Mesodermal cell (in vitro differentiated cells): ENCODE measurements around the gene KNDC1.

Source experiments
- H3K27ac ChIP-seq: 2 replicates; pipeline ENCODE4 v1.7.0; 2013; ENCODE audit warnings: mild to moderate bottlenecking, low read depth, low read length, moderate library complexity; ENCODE audit not compliant: severe bottlenecking
- H3K36me3 ChIP-seq: 2 replicates; pipeline ENCODE4 v1.7.1; 2013; ENCODE audit warnings: mild to moderate bottlenecking, low read length, moderate library complexity; ENCODE audit not compliant: control insufficient read depth, insufficient read depth
- H3K4me1 ChIP-seq: one replicate; pipeline ENCODE4 v1.7.1; 2013; ENCODE audit warnings: mild to moderate bottlenecking, low read length; ENCODE audit not compliant: insufficient read depth, control insufficient read depth, poor library complexity, severe bottlenecking
- H3K4me3 ChIP-seq: 2 replicates; pipeline ENCODE4 v1.7.0; 2013; ENCODE audit warnings: low read length, control low read depth, mild to moderate bottlenecking; ENCODE audit not compliant: insufficient read depth, poor library complexity, severe bottlenecking; ENCODE audit errors: extremely low read depth
- H3K9me3 ChIP-seq: 2 replicates; pipeline ENCODE4 v1.7.1; 2013; ENCODE audit warnings: mild to moderate bottlenecking, low read length, moderate library complexity; ENCODE audit not compliant: control insufficient read depth
- WGBS, 2 experiments: methylation state at CpG; one replicate each; pipeline ENCODE4 v1.1.5; 2013; ENCODE audit warnings: missing lambda C conversion rate in 2 of 2; ENCODE audit not compliant: insufficient coverage in 2 of 2; 5-methylcytosine and 5-hydroxymethylcytosine counted together

The KNDC1 gene

DNA sequence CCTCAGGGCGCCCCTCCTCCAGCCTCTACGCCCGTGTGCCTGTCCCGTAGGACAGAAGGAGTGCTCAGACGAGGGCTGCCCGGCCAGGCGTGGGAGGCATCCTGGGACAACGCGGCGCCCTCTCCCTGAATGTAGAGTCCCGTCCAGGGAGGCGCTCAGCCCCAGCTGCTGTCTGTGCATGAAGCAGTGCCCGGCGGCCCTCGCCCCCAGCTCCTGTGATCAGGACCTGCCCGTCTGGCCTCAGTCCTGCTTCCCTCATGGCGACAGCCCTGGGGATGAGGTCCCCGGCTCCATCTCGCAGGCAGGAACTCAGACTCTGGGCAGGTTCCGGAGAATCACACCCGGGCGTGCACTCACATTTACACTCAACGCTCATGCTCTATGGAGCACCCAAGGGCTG, 45.1 kb downstream of the KNDC1 start:
- Histone ChIP-seq H3K27ac (no peak overlapping the region), H3K4me3 (no peak overlapping the region), H3K9me3 (no peaks in the 10 kb centered on the region), H3K36me3 (no peaks in the 10 kb centered on the region), H3K4me1 (no peaks in the 10 kb centered on the region)
- 82 to 86% methylated on average over 23 of the region's 23 CpGs for WGBS, 2 experiments

DNA sequence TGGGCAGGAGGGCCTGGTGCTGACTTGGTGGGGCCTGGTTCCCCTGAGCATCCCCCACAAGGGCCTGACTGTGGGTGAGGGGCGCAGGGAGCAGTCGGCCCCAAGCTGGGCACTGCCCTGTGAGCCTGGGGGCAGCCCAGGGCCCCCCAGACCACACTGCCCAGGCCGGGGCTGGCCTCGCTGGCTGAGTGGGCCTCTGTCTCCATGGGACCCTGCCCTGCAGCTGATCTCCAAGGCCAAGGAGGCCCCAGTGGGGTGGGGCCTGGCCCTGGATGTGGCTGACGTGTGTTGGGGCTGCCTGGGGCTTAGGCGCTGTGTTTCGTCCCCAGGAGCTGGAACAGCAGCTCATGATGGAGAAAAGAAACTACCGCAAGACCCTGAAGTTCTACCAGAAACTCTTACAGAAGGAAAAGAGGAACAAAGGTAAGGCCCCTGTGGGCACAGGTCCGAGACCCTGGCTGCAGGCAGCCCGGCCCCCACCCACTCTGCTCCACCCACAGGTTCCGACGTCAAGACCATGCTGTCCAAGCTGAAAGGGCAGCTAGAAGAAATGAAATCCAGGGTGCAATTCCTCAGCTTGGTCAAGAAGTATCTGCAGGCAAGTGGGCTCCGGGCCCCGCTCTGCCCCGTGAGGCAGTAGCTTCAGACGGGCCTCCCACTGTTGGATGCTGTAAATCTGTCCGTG, 46.5 kb downstream of the KNDC1 start:
- Histone ChIP-seq H3K27ac (no peak overlapping the region), H3K4me1 (no peaks in the 10 kb centered on the region), H3K36me3 (no peaks in the 10 kb centered on the region), H3K9me3 (no peaks in the 10 kb centered on the region), H3K4me3 (no peak overlapping the region)
- 86 to 92% methylated on average over 11 to 12 of the region's 17 CpGs for WGBS, 2 experiments

DNA sequence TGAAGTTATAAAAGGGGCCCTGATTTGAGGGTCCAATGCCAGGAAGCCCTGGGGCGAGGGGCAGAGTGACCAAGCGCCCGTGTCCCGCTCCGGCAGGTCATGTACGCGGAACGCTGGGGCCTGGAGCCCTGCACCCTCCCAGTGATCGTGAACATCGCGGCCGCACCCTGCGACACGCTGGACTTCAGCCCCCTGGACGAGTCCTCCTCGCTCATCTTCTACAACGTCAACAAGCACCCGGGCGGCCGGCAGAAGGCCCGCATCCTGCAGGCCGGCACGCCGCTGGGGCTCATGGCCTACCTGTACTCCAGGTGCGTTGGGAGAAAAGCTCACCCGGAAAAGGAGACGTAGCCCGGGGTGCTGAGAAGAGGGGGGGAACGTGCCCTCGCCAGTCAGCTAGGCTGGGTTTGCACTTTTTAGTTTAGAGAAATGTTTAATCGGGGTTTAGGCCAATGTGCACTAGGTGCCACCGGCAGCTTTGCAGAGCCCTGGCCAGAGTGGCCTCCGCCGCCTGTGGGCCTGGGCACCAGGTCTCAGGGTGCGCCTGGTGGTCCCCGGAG, 47.1 kb downstream of the KNDC1 start:
- H3K4me1 ChIP-seq, result no peaks in the 10 kb centered on the region
- no peaks in the 10 kb centered on the region for H3K9me3 ChIP-seq
- H3K27ac ChIP-seq, result no peak overlapping the region
- no peaks in the 10 kb centered on the region for H3K36me3 ChIP-seq
- H3K4me3 ChIP-seq, result no peak overlapping the region
- WGBS, 2 experiments, result 95 to 97% methylated on average over 35 to 36 of the region's 36 CpGs

DNA sequence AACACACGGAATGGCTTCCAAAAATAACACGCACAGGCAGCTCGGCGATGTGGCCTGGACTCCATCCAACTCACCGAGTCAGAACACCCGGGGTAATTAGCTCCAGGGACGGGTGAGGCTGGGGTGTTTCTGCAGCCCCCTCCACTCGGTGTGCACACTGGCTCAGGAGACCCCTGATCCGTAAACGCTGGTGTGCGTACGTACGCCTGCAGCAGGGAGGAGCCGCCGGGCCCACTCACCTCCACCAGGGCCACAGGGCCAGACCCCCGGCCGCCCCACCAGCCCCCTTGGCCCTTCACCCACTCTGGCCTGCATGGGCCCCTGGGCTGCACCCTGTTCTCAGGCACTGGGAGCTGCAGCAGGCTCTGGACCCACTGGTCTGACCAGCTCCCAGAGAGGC, 47.6 kb downstream of the KNDC1 start:
- Histone ChIP-seq H3K36me3 (no peaks in the 10 kb centered on the region), H3K4me1 (no peaks in the 10 kb centered on the region), H3K27ac (no peak overlapping the region), H3K4me3 (no peak overlapping the region), H3K9me3 (no peaks in the 10 kb centered on the region)
- WGBS, 2 experiments, result 94 to 96% methylated on average over 14 to 15 of the region's 17 CpGs

DNA sequence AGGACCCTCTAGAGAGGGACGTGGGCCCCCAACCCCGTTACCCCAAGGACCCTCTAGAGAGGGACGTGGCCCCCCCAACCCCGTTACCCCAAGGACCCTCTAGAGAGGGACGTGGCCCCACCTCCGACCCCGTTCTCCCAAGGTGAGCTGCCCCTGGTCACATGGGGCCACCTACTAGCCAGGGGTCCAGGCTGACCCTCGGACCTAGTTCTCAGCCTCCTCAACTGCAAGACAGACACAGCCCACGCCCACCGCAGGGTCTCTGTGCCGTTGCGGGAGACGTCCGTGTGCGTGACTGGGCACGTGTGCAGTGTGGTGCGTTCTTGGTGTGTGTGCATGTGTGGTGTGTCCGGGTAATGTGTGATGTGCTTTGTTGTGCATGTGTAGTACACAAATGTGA, 48.4 kb downstream of the KNDC1 start:
- H3K4me3 ChIP-seq, result no peak overlapping the region
- H3K9me3 ChIP-seq, result no peaks in the 10 kb centered on the region
- 84 to 87% methylated on average over 9 to 13 of the region's 18 CpGs for WGBS, 2 experiments
- H3K36me3 ChIP-seq, result no peaks in the 10 kb centered on the region
- no peak overlapping the region for H3K27ac ChIP-seq
- no peaks in the 10 kb centered on the region for H3K4me1 ChIP-seq

DNA sequence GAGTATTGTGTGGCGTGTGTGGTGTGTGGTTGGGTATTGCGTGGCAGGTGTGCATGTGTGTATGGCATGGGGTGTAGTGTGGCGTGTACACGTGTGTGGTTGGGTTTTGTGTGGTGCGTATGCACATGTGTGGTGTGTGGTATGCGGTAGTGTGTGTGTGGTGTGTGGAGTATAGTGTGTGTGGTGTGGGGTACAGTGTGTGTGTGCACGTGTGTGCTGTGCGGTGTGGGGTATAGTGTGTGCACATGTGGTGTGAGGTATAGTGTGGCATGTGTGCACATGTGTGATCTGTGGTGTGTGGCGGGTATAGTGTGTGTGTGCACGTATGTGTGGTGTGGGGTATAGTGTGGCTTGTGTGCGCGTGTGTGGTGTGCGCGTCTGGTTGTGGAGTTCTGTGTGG, 49.1 kb downstream of the KNDC1 start:
- Histone ChIP-seq H3K4me3 (no peak overlapping the region), H3K27ac (no peak overlapping the region), H3K9me3 (no peaks in the 10 kb centered on the region), H3K36me3 (no peaks in the 10 kb centered on the region), H3K4me1 (no peaks in the 10 kb centered on the region)
- 92 to 96% methylated on average over 10 to 14 of the region's 14 CpGs for WGBS, 2 experiments

DNA sequence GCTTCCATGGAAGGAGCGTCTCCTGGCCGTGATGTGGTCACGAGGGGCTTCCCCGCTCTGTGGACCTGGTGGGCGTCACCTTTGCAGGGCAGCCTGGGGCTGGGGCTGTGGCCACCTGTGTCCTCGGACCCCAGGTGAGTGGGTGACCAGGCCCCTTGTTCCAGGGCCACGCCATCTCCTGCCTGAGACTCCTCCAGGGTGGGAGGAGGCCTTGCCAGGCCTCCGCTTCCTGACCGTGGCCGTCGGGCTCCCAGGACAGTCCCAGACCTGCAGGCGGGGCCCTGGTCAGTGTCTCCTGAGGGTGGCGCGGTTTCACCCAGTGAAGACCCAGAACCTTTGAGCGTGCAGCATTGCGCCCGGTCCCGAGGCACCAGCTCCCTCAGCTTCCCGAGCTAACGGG, 49.6 kb downstream of the KNDC1 start:
- Histone ChIP-seq H3K36me3 (no peaks in the 10 kb centered on the region), H3K4me3 (no peak overlapping the region), H3K9me3 (no peaks in the 10 kb centered on the region), H3K4me1 (no peaks in the 10 kb centered on the region), H3K27ac (no peak overlapping the region)
- WGBS, 2 experiments, result 90% methylated on average over 17 to 20 of the region's 20 CpGs

DNA sequence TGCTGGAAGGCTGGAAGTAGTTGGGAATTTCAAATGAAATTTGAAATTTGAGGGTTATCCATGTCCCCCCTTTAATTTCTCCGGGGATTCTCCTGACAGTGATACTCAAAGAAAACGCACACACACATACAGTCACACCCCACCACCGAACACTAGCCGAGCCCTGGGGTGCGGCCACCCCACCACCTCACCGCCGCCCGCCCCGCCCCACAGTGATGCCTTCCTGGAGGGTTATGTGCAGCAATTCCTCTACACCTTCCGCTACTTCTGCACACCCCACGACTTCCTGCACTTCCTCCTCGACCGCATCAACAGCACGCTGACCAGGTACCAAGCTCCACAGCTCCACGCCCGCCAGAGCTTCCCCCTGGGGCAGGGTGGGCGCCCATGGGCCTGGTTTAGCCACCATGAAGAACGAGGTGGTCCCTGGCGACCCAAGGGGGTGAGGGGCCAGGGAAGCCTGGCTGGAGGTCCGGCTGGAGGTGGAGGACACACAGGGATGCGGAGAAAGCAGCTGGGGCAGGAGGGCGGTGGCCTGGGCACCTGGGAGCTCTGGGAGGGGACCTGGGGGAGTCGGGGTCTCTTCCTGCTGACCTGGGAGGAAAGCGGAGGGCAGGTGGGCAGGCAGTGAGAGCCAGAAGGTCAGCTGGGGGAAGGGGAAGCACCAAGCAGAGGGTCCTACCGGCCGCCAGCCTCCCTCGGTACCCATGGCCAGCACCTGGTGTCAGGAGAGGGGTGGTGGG, 50.5 kb downstream of the KNDC1 start:
- no peak overlapping the region for H3K27ac ChIP-seq
- H3K36me3 ChIP-seq, result no peaks in the 10 kb centered on the region
- no peaks in the 10 kb centered on the region for H3K9me3 ChIP-seq
- 87 to 98% methylated on average over 13 to 20 of the region's 27 CpGs for WGBS, 2 experiments
- no peak overlapping the region for H3K4me3 ChIP-seq
- H3K4me1 ChIP-seq, result no peaks in the 10 kb centered on the region

DNA sequence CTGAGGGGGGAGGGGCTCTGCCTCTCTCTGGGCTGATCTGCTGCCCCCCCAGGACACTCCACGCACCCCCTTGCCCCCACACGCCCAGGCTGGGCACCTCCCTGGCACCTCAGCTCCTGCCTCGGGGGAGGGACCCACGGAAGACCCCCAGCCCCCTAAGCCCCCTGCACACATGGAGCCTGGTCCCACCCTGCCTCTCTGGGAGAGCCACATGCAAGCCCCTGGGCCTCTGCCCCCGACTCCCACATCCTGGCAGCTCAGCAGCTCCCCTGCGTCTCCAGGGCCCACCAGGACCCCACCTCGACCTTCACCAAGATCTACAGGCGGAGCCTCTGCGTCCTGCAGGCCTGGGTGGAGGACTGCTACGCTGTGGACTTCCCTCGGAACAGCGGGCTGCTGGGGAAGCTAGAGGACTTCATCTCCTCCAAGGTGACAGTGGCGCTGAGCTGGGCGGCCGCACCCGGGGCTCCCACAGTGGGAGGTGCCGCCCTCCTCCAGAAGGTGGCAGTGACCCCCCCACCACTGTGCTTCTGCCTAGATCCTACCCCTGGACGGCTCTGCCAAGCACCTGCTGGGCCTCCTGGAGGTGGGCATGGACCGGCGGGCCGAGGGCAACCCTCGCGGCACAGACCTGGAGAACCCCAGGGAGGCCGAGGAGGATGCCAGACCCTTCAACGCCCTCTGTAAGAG, 51.3 kb downstream of the KNDC1 start:
- Histone ChIP-seq H3K36me3 (no peaks in the 10 kb centered on the region), H3K4me3 (no peak overlapping the region), H3K27ac (no peak overlapping the region), H3K9me3 (no peaks in the 10 kb centered on the region), H3K4me1 (no peaks in the 10 kb centered on the region)
- WGBS, 2 experiments, result 88 to 89% methylated on average over 12 to 17 of the region's 25 CpGs

DNA sequence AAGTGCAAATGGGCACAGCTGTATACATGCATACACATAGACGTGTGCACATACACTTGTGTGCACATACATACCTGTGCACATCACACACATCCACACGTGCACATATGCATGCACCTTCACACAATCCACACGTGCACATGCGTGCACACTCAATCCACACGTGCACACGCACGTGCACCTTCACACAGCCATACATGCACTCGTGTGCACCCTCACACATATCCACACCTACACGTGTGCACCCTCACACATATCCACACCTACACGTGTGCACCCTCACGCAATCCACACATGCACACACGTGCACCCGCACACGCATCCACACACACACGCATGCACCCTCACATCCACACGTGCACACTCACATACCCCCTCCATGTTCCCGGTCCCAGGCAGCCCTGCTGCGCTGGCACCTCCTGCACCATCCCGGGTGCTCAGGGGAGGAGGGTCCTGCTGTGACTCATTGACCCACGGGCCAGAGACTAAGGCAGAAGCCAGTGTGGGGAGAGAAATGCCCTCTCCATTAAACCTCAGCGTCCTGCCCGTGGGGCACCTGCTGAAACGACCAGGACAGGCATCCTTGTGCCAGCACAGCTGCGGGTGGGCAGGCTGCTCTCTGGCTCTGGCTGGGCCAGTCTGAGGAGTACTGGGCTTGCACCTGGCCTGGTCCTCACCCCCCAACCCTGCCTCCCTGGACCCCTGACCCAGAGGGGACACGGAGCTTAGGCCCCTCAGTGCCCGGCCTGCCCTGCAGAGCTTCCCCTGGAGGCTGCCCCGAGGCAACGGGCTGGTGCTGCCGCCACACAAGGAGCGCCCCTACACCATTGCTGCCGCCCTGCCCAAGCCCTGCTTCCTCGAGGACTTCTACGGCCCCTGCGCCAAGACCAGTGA, 52.2 kb downstream of the KNDC1 start:
- no peaks in the 10 kb centered on the region for H3K4me1 ChIP-seq
- H3K4me3 ChIP-seq, result no peak overlapping the region
- WGBS, 2 experiments, result 90 to 91% methylated on average over 25 to 28 of the region's 34 CpGs
- H3K27ac ChIP-seq, result no peak overlapping the region
- no peaks in the 10 kb centered on the region for H3K9me3 ChIP-seq
- H3K36me3 ChIP-seq, result no peaks in the 10 kb centered on the region
